ENCODE data around the gene KLHL10. TPM values are rescaled to one million over a fixed set of nuclear protein-coding genes. Genes with fewer than 3 reads are reported as not detected.
"Not testable (repeated sequence)": the region's sequence is repeated elsewhere in the genome, so short reads cannot be mapped to it uniquely, and the experiment has no call there.

Gene KLHL10
- polyA plus RNA-seq, 4 donors = 0.18 to 0.34 (median 0.29) TPM

GRCh38 chr17:41844971-41845370 lies 7.3 kb downstream of the KLHL10 start:
- DNase-seq (ENCODE audit: low read depth in 4 of 4, low spot score in 3 of 4) = no peak

- no peak for DNase-seq (ENCODE audit: low read depth in 4 of 4, low spot score in 3 of 4)
Observed at GRCh38 chr17:41848788-41849187, 11.2 kb downstream of the KLHL10 start.

GRCh38 chr17:41849251-41849990 lies 11.8 kb downstream of the KLHL10 start:
- DNase-seq (ENCODE audit: low read depth in 4 of 4, low spot score in 3 of 4) = no peak

GRCh38 chr17:41851382-41851781 lies 13.8 kb downstream of the KLHL10 start:
- DNase-seq (ENCODE audit: low read depth in 4 of 4, low spot score in 3 of 4) = not testable (repeated sequence)

GRCh38 chr17:41860254-41860931 lies 22.8 kb downstream of the KLHL10 start:
- no peak for DNase-seq (ENCODE audit: low read depth in 4 of 4, low spot score in 3 of 4)

- DNase-seq (ENCODE audit: low read depth in 4 of 4, low spot score in 3 of 4) = no peak
Observed at GRCh38 chr17:41863074-41863848, 25.6 kb downstream of the KLHL10 start.

- DNase-seq (ENCODE audit: low read depth in 4 of 4, low spot score in 3 of 4) = no peak
Observed at GRCh38 chr17:41864498-41864835, 26.8 kb downstream of the KLHL10 start.

GRCh38 chr17:41864836-41865595 lies 27.4 kb downstream of the KLHL10 start, which contains the start of gene KLHL11:
KLHL11 (minus strand) TSS chr17:41865423; CDS start chr17:41865370, 53 bp downstream.
- DNase-seq (ENCODE audit: low read depth in 4 of 4, low spot score in 3 of 4) = peak; percentile 80 to 84 (median 82)

- no peak for DNase-seq (ENCODE audit: low read depth in 4 of 4, low spot score in 3 of 4)
Observed at GRCh38 chr17:41865596-41865893, 27.9 kb downstream of the KLHL10 start.

GRCh38 chr17:41868568-41868967 lies 30.9 kb downstream of the KLHL10 start:
- DNase-seq (ENCODE audit: low read depth in 4 of 4, low spot score in 3 of 4) = no peak

GRCh38 chr17:41869426-41869825 lies 31.8 kb downstream of the KLHL10 start:
- no peak for DNase-seq (ENCODE audit: low read depth in 4 of 4, low spot score in 3 of 4)

- no peak for DNase-seq (ENCODE audit: low read depth in 4 of 4, low spot score in 3 of 4)
Observed at GRCh38 chr17:41870097-41870496, 32.5 kb downstream of the KLHL10 start.

- DNase-seq (ENCODE audit: low read depth in 4 of 4, low spot score in 3 of 4) = no peak
Observed at GRCh38 chr17:41870627-41871026, 33.0 kb downstream of the KLHL10 start.

- no peak for DNase-seq (ENCODE audit: low read depth in 4 of 4, low spot score in 3 of 4)
Observed at GRCh38 chr17:41871789-41872188, 34.2 kb downstream of the KLHL10 start.

GRCh38 chr17:41873559-41874292 lies 36.1 kb downstream of the KLHL10 start:
- no peak for DNase-seq (ENCODE audit: low read depth in 4 of 4, low spot score in 3 of 4)

- not testable (repeated sequence) for DNase-seq (ENCODE audit: low read depth in 4 of 4, low spot score in 3 of 4)
Observed at GRCh38 chr17:41874293-41874670, 36.7 kb downstream of the KLHL10 start.

- no peak for DNase-seq (ENCODE audit: low read depth in 4 of 4, low spot score in 3 of 4)
Observed at GRCh38 chr17:41880130-41880529, 42.5 kb downstream of the KLHL10 start.

GRCh38 chr17:41882756-41883155 lies 45.1 kb downstream of the KLHL10 start:
- DNase-seq (ENCODE audit: low read depth in 4 of 4, low spot score in 3 of 4) = no peak

GRCh38 chr17:41885733-41886132 lies 48.1 kb downstream of the KLHL10 start:
- no peak for DNase-seq (ENCODE audit: low read depth in 4 of 4, low spot score in 3 of 4)

- no peak for DNase-seq (ENCODE audit: low read depth in 4 of 4, low spot score in 3 of 4)
Observed at GRCh38 chr17:41888332-41888965, 50.8 kb downstream of the KLHL10 start.

Measured in right renal pelvis (tissue), 4 donors.